ENCODE results near the gene WWTR1. TPM values are rescaled to one million over a fixed set of nuclear protein-coding genes. Genes with fewer than 3 reads are reported as not detected.

The WWTR1 gene
- total and polyA plus RNA-seq, 2 of the 4 experiments (the other 2 are of a cell fraction) = 38.9 to 65.3 TPM

DNA sequence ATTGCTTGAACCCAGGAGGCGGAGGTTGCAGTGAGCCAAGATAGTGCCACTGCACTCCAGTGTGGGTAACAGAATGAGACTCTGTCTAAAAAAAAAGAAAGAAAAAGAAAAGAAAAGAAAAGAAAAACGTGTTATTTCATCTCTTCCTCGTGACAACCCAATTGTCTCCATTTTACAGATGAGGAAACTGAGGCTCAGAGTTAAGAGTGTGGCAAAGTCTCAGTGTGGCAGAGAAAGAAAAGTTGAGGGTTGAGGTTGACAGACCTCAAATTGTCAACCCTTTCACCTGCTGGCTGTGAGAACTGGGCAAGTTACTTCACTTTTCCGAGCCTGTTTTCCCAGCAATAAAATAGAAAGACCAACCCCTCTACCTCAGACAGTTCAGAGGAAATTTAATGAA lies 123.7 kb downstream of the WWTR1 start:
- Histone ChIP-seq H2BK120ac (ENCODE audit: low read depth, low read length) (no peak overlapping the region), H3K9me1 (ENCODE audit: insufficient read depth, low read length) (peaks cover 15% of the 10 kb centered on the region; the same call in 1 of the 2 replicates), H3K4me1 (ENCODE audit: control insufficient read depth, insufficient read depth, low read length) (peaks cover 24% of the 10 kb centered on the region), H3K14ac (replicated peaks; ENCODE audit: low read depth, low read length) (no peak overlapping the region), H2BK5ac (ENCODE audit: low read depth, low read length, poor library complexity, severe bottlenecking) (peak overlapping the region; percentile 56), H3K9ac (ENCODE audit: low read depth, low read length) (no peak overlapping the region), H3K36me3 (ENCODE audit: control insufficient read depth, insufficient read depth, low read length) (peaks cover 3% of the 10 kb centered on the region; the same call in 1 of the 2 replicates), H3K9me3 (ENCODE audit: control insufficient read depth, insufficient read depth, low read length) (no peaks in the 10 kb centered on the region), H3K56ac (ENCODE audit: extremely low read depth, insufficient read depth, low read length) (no peak overlapping the region), H4K8ac (ENCODE audit: low read depth in 2 of 2, low read length in 2 of 2) (no peak overlapping the region), H3K4me2 (ENCODE audit: low read depth, low read length) (no peak overlapping the region), H2BK15ac (ENCODE audit: low read depth, low read length) (no peak overlapping the region), H3K23ac (ENCODE audit: low read depth, low read length) (peak overlapping the region; percentile 28; the same call in 1 of the 2 replicates), H3K27ac (ENCODE audit: insufficient read depth, low read length) (no peak overlapping the region), H4K91ac (ENCODE audit: insufficient read depth, low read depth, low read length) (no peak overlapping the region; the same call in 1 of the 2 replicates), H2BK20ac (ENCODE audit: low read depth, low read length) (no peak overlapping the region), H2AK5ac (ENCODE audit: low read depth, low read length) (no peak overlapping the region), H3K79me1 (ENCODE audit: low read depth in 1 of 2, low read length in 2 of 2) (peaks cover 30 to 74% of the 10 kb centered on the region in 2 experiments), H3K4ac (ENCODE audit: low read depth, low read length) (no peak overlapping the region), H2AFZ (replicated peaks; ENCODE audit: low read length, poor library complexity) (no peak overlapping the region), H4K20me1 (ENCODE audit: insufficient read depth, low read length) (no peaks in the 10 kb centered on the region; the same call in 1 of the 2 replicates), H3K4me3 (ENCODE audit: insufficient read depth, low read depth, low read length) (no peak overlapping the region), H4K5ac (ENCODE audit: low read depth, low read length) (no peak overlapping the region), H2AK9ac (replicated peaks; ENCODE audit: low read depth, low read length, poor library complexity) (no peak overlapping the region), H3K27me3 (ENCODE audit: control insufficient read depth, insufficient read depth, low read length) (no peaks in the 10 kb centered on the region), H3K18ac (ENCODE audit: low read depth, low read length) (peak overlapping the region; percentile 24; the same call in 1 of the 2 replicates)
- in situ Hi-C loops (cut with MboI; ENCODE audit: low sequenced_read_pairs) = no loop called here
- ATAC-seq (ENCODE audit: low read depth) = no peak
- TF ChIP-seq FOS (IDR thresholded peaks at IDR 0.05; ENCODE audit: low read depth, low read length) (no peak), CEBPB (IDR thresholded peaks at IDR 0.05; ENCODE audit: low read depth, low read length) (no peak)
- ChIA-PET POLR2A (ENCODE audit: unreplicated experiment) (no interaction called here), CTCF (interaction anchor here (0.5 to 0.9 kb wide), 3 partner anchors 22 to 124 kb away, joined by 3 read pairs; partner anchors contain the start of gene WWTR1)
- intact Hi-C loops (cut with micrococcal nuclease) = loop anchor here (5.0 kb wide), 1 partner anchor 123 kb away; the partner anchor contains the start of gene WWTR1
- dilution Hi-C loops (cut with HindIII; ENCODE audit: low sequenced_read_pairs, unreplicated experiment) = no loop called here
- BruUV-seq (replicated peaks) = no TSS peak
- no peak for DNase-seq
- WGBS, 2 experiments (ENCODE audit: extremely low coverage in 2 of 2, insufficient read length in 1 of 2) = no CpG with 5 or more reads among the region's 4 CpGs

All from IMR-90 (cell line).